Hepatocyte (in vitro differentiated cells): ENCODE measurements around the gene CPT2. TPM values are rescaled to one million over a fixed set of nuclear protein-coding genes. Genes with fewer than 3 reads are reported as not detected.

Experiments used
- DNase-seq: peaks from one replicate; pipeline ENCODE4 v3.0.0-alpha.2; 2016; ENCODE audit warnings: low spot score
- H2AFZ ChIP-seq: fragments of 200-600 bp; sonication (generic); 2 replicates; pipeline ENCODE4 v1.6.0; 2016; ENCODE audit warnings: antibody characterized with exemption, mild to moderate bottlenecking
- H3K27ac ChIP-seq: fragments of 200-600 bp; sonication (generic); 2 replicates; pipeline ENCODE4 v1.5.1; 2016; ENCODE audit warnings: mild to moderate bottlenecking
- H3K27me3 ChIP-seq: fragments of 200-600 bp; sonication (generic); 2 replicates; pipeline ENCODE4 v1.6.1; 2016
- H3K36me3 ChIP-seq: fragments of 200-600 bp; sonication (generic); replicated peaks from 2 replicates; pipeline ENCODE4 v1.5.1; 2016; ENCODE audit warnings: low read depth; ENCODE audit not compliant: insufficient read depth
- H3K4me1 ChIP-seq: fragments of 200-600 bp; sonication (generic); 2 replicates; pipeline ENCODE4 v1.5.1; 2016; ENCODE audit warnings: mild to moderate bottlenecking, moderate library complexity; ENCODE audit not compliant: insufficient read depth
- H3K4me2 ChIP-seq: fragments of 200-600 bp; sonication (generic); 2 replicates; pipeline ENCODE4 v1.6.0; 2016
- H3K4me3 ChIP-seq: fragments of 200-600 bp; sonication (generic); 2 replicates; pipeline ENCODE4 v1.5.1; 2016; ENCODE audit warnings: mild to moderate bottlenecking
- H3K79me2 ChIP-seq: fragments of 200-600 bp; sonication (generic); 2 replicates; pipeline ENCODE4 v1.6.0; 2017; ENCODE audit warnings: mild to moderate bottlenecking
- H3K9me2 ChIP-seq: fragments of 200-600 bp; sonication (generic); replicated peaks from 2 replicates; pipeline ENCODE4 v1.6.0; 2017; ENCODE audit warnings: mild to moderate bottlenecking; ENCODE audit not compliant: insufficient read depth
- H3K9me3 ChIP-seq: fragments of 200-600 bp; sonication (generic); 2 replicates; pipeline ENCODE4 v1.5.1; 2016; ENCODE audit warnings: low read depth, mild to moderate bottlenecking
- H4K20me1 ChIP-seq: fragments of 200-600 bp; sonication (generic); 2 replicates; pipeline ENCODE4 v1.6.0; 2016; ENCODE audit warnings: mild to moderate bottlenecking; ENCODE audit not compliant: insufficient read depth, poor library complexity, severe bottlenecking
- CTCF ChIP-seq: fragments of 200-600 bp; sonication (generic); IDR thresholded peaks from 2 replicates; pipeline ENCODE4 v1.5.1; 2016; ENCODE audit warnings: antibody characterized with exemption, mild to moderate bottlenecking; ENCODE audit not compliant: poor library complexity
- EZH2 ChIP-seq: fragments of 200-600 bp; sonication (generic); IDR thresholded peaks from 2 replicates; pipeline ENCODE4 v1.6.1; 2016; ENCODE audit warnings: antibody characterized with exemption, mild to moderate bottlenecking, borderline replicate concordance
- EZH2phosphoT487 ChIP-seq: fragments of 200-600 bp; sonication (generic); IDR thresholded peaks from one replicate; pipeline ENCODE4 v1.6.1; 2018; ENCODE audit warnings: antibody characterized with exemption, mild to moderate bottlenecking, low read depth, moderate library complexity; ENCODE audit not compliant: unreplicated experiment, severe bottlenecking
- WGBS: methylation state at CpG from one replicate; pipeline ENCODE4 v1.1.6; 2016; ENCODE audit warnings: low lambda C conversion rate; ENCODE audit errors: missing lambda C conversion rate; 5-methylcytosine and 5-hydroxymethylcytosine counted together
- polyA plus RNA-seq: library from polyadenylated mRNA; unstranded; fragments of >200 nt; fragmentation: Nextera tagmentation; extraction: Ambion mirVana; gene quantifications from 2 replicates; pipeline ENCODE4 v1.2.1, GENCODE V29; 2016
- total RNA-seq: library from RNA; depleted of rRNA; stranded (reverse); fragments of >200 nt; gene quantifications from 2 replicates; pipeline ENCODE4 v1.2.3, GENCODE V29; 2014

Gene CPT2
- total and polyA plus RNA-seq, 2 experiments from 2014 or later: 25.0 to 29.1 TPM

GRCh38 chr1:53172426-53173128 is 24.0 kb upstream of the CPT2 start:
- H2AFZ ChIP-seq: no peak overlapping the region
- TF ChIP-seq EZH2phosphoT487: no peak
- peak; percentile 22 for TF ChIP-seq CTCF
- no peak for TF ChIP-seq EZH2
- no peak overlapping the region for H3K4me3 ChIP-seq
- H4K20me1 ChIP-seq: no peaks in the 10 kb centered on the region
- WGBS: 38% methylated on average over 6 of the region's 6 CpGs
- DNase-seq: no peak
- no peaks in the 10 kb centered on the region for H3K27me3 ChIP-seq
- peaks cover 31% of the 10 kb centered on the region for H3K4me1 ChIP-seq
- H3K79me2 ChIP-seq: no peaks in the 10 kb centered on the region
- H3K36me3 ChIP-seq: no peaks in the 10 kb centered on the region
- H3K9me2 ChIP-seq: no peaks in the 10 kb centered on the region
- H3K4me2 ChIP-seq: no peak overlapping the region
- no peaks in the 10 kb centered on the region for H3K9me3 ChIP-seq
- H3K27ac ChIP-seq: no peak overlapping the region

- peaks cover 31% of the 10 kb centered on the region for H3K4me1 ChIP-seq
- DNase-seq: no peak
- H3K27me3 ChIP-seq: no peaks in the 10 kb centered on the region
- TF ChIP-seq EZH2phosphoT487 (no peak), EZH2 (no peak), CTCF (no peak)
- H3K9me2 ChIP-seq: no peaks in the 10 kb centered on the region
- no peaks in the 10 kb centered on the region for H3K36me3 ChIP-seq
- 85% methylated on average over 10 of the region's 10 CpGs for WGBS
- no peaks in the 10 kb centered on the region for H3K79me2 ChIP-seq
- H3K9me3 ChIP-seq: no peaks in the 10 kb centered on the region
- no peak overlapping the region for H3K27ac ChIP-seq
- H3K4me2 ChIP-seq: no peak overlapping the region
- H3K4me3 ChIP-seq: no peak overlapping the region
- no peaks in the 10 kb centered on the region for H4K20me1 ChIP-seq
- H2AFZ ChIP-seq: no peak overlapping the region
Measured at GRCh38 chr1:53174971-53175913, 21.4 kb upstream of the CPT2 start.

GRCh38 chr1:53176452-53177208 is 20.0 kb upstream of the CPT2 start:
- Histone ChIP-seq H4K20me1 (no peaks in the 10 kb centered on the region), H3K4me1 (peaks cover 32% of the 10 kb centered on the region), H2AFZ (no peak overlapping the region), H3K9me3 (no peaks in the 10 kb centered on the region), H3K36me3 (no peaks in the 10 kb centered on the region), H3K4me2 (peak overlapping the region; percentile 28), H3K27me3 (no peaks in the 10 kb centered on the region), H3K4me3 (no peak overlapping the region), H3K79me2 (no peaks in the 10 kb centered on the region), H3K27ac (peak overlapping the region; percentile 21), H3K9me2 (no peaks in the 10 kb centered on the region)
- WGBS: 55% methylated on average over 10 of the region's 10 CpGs
- peak; percentile 69 for DNase-seq
- TF ChIP-seq CTCF: peak; percentile 59
- no peak for TF ChIP-seq EZH2
- TF ChIP-seq EZH2phosphoT487: no peak
